Islet of Langerhans (tissue), 1 donor: Measurements from ENCODE around the gene OGA.
A peak's percentile ranks its signal among the peaks of the same experiment; 100 is the strongest.

Experiments used
- FAIRE-seq: peaks from one replicate; lab custom pipeline; 2011; peaks lifted over from hg19 to GRCh38; lab: Jason Lieb, UNC

Gene OGA

GRCh38 chr10:101835362-101835761 lies 17.1 kb upstream of the OGA start:
- no peak for FAIRE-seq

GRCh38 chr10:101834341-101834740 lies 16.1 kb upstream of the OGA start:
- FAIRE-seq, result no peak

GRCh38 chr10:101833466-101833865 lies 15.2 kb upstream of the OGA start:
- no peak for FAIRE-seq

GRCh38 chr10:101832325-101832771 lies 14.1 kb upstream of the OGA start:
- no peak for FAIRE-seq

DNA sequence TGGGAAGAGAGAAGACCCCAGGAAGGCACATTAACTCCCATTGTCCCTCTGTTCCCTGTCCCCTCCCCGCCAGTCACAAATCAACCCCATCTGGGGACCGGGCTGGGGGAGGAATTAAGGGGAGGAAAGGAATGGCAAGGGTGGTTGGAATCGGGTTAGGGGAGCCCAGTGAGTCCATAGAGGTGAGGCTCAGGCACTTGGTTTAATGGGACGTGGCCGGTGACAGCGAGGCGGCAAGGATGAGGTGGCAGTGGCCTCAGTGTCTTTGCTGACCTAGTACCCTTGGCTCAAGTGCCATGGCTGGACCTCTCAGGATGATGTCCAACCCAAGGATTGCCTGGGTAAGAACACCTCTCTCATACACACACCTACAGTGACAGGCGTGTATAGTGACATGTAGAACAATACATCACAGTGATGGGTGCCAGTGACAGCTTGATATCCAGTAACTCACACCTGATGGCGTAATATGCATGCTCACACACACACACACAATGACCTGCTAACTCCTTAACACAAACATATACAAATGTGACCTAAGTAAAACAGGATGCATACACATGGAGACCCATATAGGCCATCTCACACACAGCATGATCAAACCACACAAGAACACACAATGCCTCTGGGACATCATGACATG lies 13.0 kb upstream of the OGA start:
- FAIRE-seq, result no peak

- FAIRE-seq, result no peak
Measured at GRCh38 chr10:101830322-101831168, 12.3 kb upstream of the OGA start.

DNA sequence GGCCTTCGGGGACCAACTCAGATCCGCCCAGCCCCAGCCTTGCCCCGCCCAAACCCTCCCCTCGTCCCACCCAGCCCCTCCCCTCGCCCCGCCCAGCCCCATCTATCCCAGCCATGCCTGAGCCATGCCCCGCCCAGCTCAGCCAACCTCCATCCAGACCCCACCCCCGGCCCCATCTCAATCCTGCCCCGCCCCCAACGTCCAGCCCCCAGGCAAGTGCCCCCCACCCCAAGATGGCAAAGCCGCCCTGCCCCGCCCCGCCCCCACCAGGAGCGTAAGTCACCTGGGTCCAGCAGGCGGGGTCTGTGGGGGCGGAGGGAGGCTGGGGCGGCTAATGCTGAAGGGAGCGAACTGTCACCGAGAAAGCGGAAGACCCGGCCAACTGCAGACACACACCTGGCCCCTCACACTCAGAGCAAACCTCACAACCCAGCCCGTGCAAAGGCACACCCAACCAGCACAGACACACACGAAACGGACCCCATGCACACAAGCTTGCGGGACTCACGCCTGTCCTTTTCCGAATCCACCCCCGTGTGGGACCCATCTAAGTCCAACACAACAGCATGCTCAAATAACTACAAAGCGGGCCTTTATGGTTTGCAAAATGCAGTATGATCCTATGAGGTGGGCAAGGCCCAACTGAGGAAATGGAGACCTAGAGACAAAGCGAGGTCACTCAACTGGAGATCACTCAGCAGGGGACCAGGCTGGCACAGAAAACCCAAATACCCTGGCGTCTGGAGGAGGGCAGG lies 11.5 kb upstream of the OGA start:
- no peak for FAIRE-seq

- no peak for FAIRE-seq
Measured at GRCh38 chr10:101828766-101829551, 10.7 kb upstream of the OGA start.

GRCh38 chr10:101827919-101828600 lies 9.8 kb upstream of the OGA start:
- no peak for FAIRE-seq

GRCh38 chr10:101826852-101827434 lies 8.7 kb upstream of the OGA start:
- no peak for FAIRE-seq

DNA sequence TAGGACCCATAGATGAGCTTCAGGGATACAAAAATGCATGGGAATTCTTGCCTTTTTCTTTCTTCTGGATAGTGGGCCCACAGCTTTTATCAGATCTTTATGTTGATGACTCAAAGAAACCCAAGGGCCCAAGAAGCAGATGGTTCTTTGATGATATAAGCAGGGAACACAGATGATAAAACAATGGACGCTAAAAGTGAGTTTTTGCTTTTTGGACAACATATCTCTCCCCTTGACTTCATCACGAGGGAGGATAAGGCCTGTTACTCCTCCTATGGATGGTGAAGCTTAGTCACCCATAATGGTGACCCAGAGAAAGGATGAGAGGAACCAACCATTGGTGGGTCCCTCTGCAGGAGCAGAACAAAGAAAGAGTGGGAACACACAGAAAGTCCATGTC lies 6.5 kb upstream of the OGA start:
- FAIRE-seq, result no peak

DNA sequence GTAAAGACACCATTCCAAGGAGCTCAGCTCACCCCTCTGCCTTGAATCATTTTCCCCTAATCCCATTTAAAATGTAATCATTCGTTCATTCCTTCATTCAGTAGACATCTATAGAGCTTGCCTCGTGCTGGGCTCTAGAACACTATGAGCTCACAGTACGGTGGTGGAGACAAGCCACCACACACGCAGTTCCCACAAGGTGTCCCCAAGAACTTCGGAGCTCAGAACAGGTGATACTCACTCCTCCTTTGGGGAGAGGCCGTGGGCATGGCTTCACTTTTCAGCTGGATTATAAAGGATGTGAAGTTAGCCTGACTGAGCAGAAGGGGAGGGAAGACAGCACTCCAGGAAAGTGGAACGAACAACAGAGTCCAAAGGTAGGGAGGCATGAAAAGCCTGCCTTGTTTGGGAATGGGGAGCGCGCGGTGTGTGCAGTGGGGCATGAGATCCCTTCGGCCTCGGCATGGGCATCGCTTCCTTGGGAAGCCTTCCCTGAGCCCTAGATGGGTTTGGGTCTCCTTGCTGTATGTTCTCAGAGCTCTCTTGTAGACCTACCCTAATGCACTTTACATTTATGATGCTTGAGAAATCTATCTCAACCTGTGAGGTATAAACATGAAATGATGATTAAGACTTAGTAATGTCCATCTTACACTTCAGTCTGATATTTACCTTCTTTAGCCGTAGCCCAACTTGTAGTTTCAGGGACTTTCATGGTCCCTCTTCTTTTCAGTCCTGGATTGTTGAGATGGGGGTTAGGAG lies 809 bp upstream of the OGA start:
- no peak for FAIRE-seq

- FAIRE-seq, result no peak
Measured at GRCh38 chr10:101817337-101818118, 716 bp downstream of the OGA start.

DNA sequence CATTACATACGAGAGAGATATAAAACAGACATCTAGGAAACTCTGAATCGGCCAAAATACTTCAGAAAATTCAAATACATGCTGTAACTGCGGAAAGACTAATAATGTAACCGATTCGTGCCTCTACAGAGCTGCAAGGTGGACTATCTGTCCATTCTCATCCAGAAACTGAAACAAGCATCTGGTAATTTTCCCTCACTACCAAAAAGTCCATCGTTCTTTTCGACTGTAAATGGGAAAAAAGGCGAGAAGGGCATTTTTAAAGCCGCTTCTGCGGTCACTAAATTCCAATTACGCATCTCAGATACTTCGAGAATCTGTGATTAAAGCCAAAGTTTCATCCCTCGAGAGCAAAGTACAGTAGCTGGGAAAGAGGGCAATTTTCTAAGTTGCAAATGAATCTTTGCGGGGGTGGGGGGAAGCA lies 1.3 kb downstream of the OGA start:
- no peak for FAIRE-seq

DNA sequence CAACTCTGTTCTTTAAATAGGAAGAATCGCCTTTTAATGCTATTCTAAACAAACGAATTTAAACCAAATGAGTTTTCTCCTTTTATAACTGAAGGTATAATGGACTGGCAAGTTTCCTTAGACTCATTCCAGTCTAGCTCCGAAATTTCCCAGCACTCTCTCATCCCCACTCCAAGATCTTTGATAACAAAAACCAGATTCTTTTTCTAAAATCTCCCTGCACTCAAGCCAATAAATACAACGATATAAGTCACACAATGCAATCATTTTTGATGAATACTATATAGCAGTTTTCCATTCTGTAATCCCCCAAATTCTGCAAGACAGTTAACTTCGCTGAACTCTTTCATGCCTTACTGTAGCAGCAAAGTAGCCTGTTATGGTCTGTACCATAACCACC lies 1.9 kb downstream of the OGA start:
- peak; percentile 72 for FAIRE-seq

DNA sequence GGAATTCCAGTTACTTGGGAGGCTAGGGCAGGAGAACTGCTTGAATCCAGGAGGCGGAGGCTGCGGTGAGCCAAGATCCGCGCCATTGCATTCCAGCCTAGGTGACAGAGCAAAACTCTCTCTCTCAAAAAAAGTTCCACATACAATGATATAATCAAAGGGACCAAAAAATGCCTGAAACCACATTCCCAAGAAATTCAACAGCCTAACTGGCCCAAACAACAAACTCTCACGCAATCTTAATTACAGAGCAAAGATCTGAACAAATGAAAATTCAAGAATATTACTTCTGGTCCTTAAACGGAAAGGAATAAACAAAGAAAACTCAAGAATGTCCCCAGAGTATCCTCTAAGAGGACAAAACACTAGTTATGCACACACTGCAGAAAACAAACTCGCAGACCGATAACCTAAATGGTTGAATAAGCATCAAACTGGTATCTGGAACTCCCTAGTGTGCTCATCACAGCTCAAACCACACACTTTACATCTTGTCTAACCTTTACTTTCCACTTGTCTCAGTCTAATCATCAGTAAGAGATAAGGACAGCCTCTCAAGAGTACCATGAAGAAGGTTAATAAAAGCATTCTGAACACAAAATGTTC lies 3.7 kb downstream of the OGA start:
- no peak for FAIRE-seq

- FAIRE-seq, result no peak
Measured at GRCh38 chr10:101812606-101813005, 5.6 kb downstream of the OGA start.

- peak; percentile 79 for FAIRE-seq
Measured at GRCh38 chr10:101807158-101807557, 11.1 kb downstream of the OGA start.

DNA sequence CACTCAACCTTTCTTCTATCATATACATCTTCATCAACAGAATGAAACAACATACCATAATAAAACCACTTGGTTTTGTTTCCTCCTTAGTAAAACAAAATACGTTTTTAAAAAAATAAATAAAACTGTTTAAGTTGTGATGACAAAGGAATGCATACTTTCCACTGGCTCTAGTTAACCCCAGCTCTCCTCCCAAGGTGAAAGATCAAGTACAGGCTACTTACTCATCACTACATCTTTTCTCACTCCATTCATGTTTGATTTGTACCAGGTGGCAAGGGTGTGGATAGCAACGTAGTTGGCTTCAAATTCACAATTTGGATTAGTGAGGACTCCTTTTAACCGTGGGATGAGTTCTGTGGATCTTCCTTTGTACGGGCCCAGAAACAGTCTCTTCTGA lies 14.7 kb downstream of the OGA start:
- no peak for FAIRE-seq
